ENCODE measurements around the gene DDX51.

DNA sequence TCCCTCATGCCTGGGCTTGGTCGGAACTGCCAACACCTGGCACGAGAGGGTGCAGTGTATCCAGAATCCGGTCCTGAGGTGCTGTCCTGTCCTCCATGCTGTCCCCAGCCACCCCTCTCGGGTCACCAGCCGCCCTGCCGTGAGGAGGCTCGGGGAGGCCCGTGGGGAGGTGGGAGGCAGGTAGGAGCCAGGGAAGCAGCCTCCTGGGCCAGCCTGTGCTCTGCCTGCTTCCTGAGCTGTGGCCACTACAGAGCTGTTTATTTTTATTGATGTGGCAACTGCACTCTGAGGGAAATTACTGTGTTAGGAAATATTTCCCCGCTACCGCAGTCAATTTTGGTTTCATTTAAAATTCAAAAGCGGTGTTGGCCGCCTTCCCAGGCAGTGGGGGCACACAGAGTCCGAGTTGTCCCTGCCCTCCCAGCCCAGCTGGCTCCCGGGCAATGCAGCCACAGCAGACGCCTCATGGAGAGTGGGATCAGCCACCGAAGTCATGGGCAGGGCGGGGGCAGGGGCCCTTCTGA, 18.5 kb upstream of the DDX51 start:
- no peak for TF ChIP-seq POU2F2 (IDR thresholded peaks at IDR 0.05; ENCODE audit: low read depth, low read length)
- no peak for TF ChIP-seq POLR2A (IDR thresholded peaks at IDR 0.05; ENCODE audit: low read depth, low read length)
- no peak for TF ChIP-seq POLR2AphosphoS5 (IDR thresholded peaks at IDR 0.05; ENCODE audit: low read depth, low read length)
- no peak for TF ChIP-seq SPI1 (IDR thresholded peaks at IDR 0.05; ENCODE audit: low read depth, low read length)
- no peak for TF ChIP-seq TAF1 (IDR thresholded peaks at IDR 0.05; ENCODE audit: low read depth, low read length)
- no peak for TF ChIP-seq PAX5 (IDR thresholded peaks at IDR 0.05; ENCODE audit: insufficient read depth, low read length, severe bottlenecking)

Measured in GM12891 (cell line).